Measurements from ENCODE around the gene GRID2. TPM values are rescaled to one million over a fixed set of nuclear protein-coding genes. Genes with fewer than 3 reads are reported as not detected.
"Not testable (repeated sequence)": the region's sequence is repeated elsewhere in the genome, so short reads cannot be mapped to it uniquely, and the experiment has no call there.

The GRID2 gene
- total RNA-seq, 4 donors from 2014 or later = not detected

DNA sequence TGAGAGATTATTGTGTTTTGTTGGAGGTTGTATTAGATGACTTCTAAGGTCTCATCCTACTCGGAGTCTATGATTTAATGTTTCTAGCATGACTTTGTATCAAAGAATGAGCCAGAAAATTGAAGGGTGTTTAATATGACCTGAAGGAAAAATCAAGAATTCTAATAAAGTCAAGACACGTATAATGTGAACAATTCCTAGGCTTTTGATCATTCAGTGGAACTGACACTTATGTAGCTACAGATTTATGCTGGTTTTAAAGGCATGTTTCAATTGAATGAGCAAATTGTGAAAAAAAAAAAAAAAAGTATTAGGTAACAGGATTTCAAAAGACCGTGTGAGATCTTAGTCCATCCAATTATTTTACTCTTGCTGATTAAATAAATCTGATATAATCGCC lies 64.9 kb downstream of the GRID2 start:
- no peak for ATAC-seq (ENCODE audit: low FRiP score)
- no peak for DNase-seq (ENCODE audit: low spot score)
- TF ChIP-seq, protein P1, sequence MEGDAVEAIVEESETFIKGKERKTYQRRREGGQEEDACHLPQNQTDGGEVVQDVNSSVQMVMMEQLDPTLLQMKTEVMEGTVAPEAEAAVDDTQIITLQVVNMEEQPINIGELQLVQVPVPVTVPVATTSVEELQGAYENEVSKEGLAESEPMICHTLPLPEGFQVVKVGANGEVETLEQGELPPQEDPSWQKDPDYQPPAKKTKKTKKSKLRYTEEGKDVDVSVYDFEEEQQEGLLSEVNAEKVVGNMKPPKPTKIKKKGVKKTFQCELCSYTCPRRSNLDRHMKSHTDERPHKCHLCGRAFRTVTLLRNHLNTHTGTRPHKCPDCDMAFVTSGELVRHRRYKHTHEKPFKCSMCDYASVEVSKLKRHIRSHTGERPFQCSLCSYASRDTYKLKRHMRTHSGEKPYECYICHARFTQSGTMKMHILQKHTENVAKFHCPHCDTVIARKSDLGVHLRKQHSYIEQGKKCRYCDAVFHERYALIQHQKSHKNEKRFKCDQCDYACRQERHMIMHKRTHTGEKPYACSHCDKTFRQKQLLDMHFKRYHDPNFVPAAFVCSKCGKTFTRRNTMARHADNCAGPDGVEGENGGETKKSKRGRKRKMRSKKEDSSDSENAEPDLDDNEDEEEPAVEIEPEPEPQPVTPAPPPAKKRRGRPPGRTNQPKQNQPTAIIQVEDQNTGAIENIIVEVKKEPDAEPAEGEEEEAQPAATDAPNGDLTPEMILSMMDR (IDR thresholded peaks at IDR 0.05) = no peak

DNA sequence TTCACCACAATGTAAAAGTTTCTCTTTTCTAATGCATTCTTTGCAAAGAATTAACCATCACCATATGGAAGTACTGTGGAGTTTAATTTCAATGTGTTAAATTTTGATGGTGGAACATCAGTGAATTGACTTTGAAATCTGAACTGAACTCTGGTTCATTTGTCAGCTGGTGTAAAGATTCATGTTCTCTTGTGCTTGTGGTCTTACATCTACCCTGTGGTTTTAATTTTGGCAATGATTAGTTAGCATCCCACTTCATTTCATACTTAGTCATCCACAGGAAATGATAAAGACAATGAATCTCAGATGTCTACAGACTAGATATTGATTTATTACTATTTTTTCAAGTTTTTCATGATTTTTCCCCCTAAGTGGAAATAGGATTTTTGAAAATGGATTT lies 77.8 kb downstream of the GRID2 start:
- TF ChIP-seq, protein P1 (IDR thresholded peaks at IDR 0.05) = no peak
- no peak for ATAC-seq (ENCODE audit: low FRiP score)

DNA sequence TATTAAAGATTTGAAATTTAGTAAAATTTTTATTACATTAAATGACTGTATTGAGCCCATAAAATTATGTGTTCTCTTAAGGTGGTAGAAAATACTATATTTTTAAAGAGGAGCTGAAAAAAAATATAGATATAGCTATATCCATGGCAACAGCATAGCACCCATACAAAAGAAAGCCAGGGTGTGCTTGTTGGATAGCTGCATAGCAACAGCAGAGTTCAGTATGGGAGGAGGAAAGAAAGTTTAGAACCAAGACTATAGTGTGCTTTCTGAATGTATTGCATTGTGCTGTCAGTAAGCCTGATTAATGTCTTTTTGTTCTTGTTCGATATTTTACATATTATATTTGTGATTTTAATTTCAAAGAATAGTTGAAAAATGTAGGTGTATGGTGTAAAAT lies 78.4 kb downstream of the GRID2 start:
- ATAC-seq (ENCODE audit: low FRiP score) = no peak
- TF ChIP-seq, protein P1 (IDR thresholded peaks at IDR 0.05) = no peak
- DNase-seq (ENCODE audit: low spot score) = no peak

More for the DNA sequence above, 77.8 kb downstream of the GRID2 start:
- no peak for DNase-seq (ENCODE audit: low spot score)

DNA sequence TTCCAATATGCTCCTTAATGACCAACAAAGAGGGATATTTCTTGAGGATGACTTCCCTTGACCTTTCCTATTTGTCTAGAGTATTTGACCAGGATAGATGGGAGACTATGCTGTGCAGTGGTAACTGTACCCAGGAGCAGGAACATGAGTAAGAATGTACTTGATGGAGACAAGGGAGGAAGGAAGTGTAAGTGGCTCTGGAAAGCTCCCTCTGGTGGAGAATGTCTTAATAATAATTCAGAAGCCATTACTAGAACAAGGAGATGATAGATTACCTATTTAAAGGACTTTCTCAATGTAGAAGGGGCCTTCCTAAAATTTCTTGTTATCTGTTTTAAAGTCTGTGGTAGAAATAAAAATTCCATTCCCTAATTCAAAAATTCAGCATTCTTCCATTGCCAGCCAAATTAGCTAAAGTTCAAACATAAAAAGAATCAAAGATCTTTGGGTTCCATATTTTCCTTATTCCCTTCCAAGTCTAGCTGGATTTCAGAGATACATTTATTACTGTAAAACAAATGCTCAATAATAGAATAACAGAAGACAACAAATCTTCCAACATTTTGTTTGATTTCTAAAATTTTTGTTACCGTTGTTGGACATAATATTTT lies 83.8 kb downstream of the GRID2 start:
- ATAC-seq (ENCODE audit: low FRiP score) (no peak), DNase-seq (ENCODE audit: low spot score) (no peak)
- TF ChIP-seq, protein P1 (IDR thresholded peaks at IDR 0.05) = no peak

DNA sequence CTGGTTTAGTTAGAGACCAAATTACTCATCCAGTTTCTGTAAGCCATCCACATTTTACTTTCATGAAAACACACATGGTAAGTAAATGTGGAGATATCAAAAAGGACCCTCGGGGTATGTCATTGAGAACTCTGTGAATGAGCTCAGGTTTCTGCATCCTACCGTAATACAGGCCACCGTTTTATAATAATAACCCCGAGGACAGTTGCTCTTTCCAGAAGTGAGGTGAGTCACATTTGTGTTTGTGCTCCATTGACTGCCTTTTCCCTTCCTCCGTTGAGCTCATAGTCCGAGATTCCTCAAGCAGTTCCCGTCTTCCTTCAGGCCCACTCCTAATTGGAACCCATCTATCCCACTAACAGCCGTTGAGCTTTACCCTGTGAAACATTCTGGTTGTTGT lies 95.3 kb downstream of the GRID2 start:
- ATAC-seq (ENCODE audit: low FRiP score) (no peak), DNase-seq (ENCODE audit: low spot score) (no peak)
- TF ChIP-seq, protein P1 (IDR thresholded peaks at IDR 0.05) = no peak

DNA sequence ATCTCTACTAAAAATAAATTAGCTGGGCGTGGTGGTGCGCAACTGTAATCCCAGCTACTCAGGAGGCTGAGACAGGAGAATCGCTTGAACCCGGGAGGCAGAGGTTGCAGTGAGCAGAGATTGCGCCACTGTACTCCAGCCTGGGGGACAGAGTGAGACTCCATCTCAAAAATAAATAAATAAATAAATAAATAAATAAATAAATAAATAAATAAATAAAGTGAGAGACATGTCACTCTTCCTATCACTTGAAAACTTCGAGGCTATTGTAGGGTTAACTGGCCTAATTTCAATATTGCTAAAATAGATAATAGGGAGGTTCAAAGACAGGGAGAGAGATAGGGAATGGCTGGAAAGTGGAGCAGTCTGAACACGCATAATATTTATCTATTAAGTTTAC lies 99.8 kb downstream of the GRID2 start:
- not testable (repeated sequence) for ATAC-seq (ENCODE audit: low FRiP score); DNase-seq (ENCODE audit: low spot score)

DNA sequence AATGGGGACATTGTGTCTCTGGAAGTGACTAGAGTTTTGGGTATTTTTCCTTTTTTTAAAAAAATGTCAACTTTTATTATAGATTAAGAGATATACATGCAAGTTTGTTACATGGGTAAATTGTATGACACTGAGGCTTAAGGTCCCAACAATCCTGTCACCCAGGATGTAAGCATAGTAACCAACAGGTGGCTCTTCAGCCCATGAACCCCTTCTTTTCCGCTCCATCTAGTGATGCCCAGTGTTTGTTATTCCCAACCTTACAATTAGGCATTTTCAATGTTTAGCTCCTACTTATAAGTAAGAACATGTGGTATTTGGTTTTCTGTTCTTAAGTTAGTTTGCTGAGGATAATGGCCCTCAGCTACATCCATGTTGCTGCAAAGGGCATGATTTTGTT lies 102.7 kb downstream of the GRID2 start:
- DNase-seq (ENCODE audit: low spot score) = no peak
- TF ChIP-seq, protein P1 (IDR thresholded peaks at IDR 0.05) = no peak
- ATAC-seq (ENCODE audit: low FRiP score) = no peak

Data from omental fat pad (tissue), 4 donors.